GM12878 (cell line): ENCODE data around the gene RNF43.

ENCODE experiments used
- BHLHE40 ChIP-seq, 2 experiments: fragments of 450-650 bp in 1 of 2; IDR thresholded peaks; 2 replicates each; pipeline ENCODE4 v1.6.1; 2011 to 2017; ENCODE audit warnings: low read depth in 2 of 2, borderline replicate concordance in 1 of 2, improper control_type of control experiment in 1 of 2, low read length in 1 of 2, mild to moderate bottlenecking in 1 of 2
- EZH2 ChIP-seq: IDR thresholded peaks from 2 replicates; pipeline ENCODE4 v1.6.1; 2012; ENCODE audit warnings: low read depth, mild to moderate bottlenecking, control low read depth, inconsistent platforms, low read length, borderline replicate concordance; ENCODE audit not compliant: control insufficient read depth
- JUNB ChIP-seq: IDR thresholded peaks from 2 replicates; pipeline ENCODE4 v1.6.1; 2016; ENCODE audit warnings: antibody characterized with exemption, mild to moderate bottlenecking
- MYC ChIP-seq: IDR thresholded peaks from 2 replicates; pipeline ENCODE4 v1.6.1; 2011; ENCODE audit warnings: mild to moderate bottlenecking, low read length, moderate library complexity, inconsistent platforms; ENCODE audit not compliant: insufficient read depth, insufficient replicate concordance, insufficient read length, severe bottlenecking
- NFYB ChIP-seq: IDR thresholded peaks from 2 replicates; pipeline ENCODE4 v1.6.1; 2011; ENCODE audit warnings: low read depth, mild to moderate bottlenecking, low read length, improper control_type of control experiment, moderate library complexity; ENCODE audit not compliant: insufficient read depth
- POLR2A ChIP-seq: IDR thresholded peaks from 2 replicates; pipeline ENCODE4 v1.6.1; 2011; ENCODE audit warnings: low read depth, mild to moderate bottlenecking, low read length
- SMC3 ChIP-seq: IDR thresholded peaks from 2 replicates; pipeline ENCODE4 v1.6.1; 2011; ENCODE audit warnings: low read length, improper control_type of control experiment, borderline replicate concordance
- YY1 ChIP-seq: IDR thresholded peaks from 2 replicates; pipeline ENCODE4 v1.6.1; 2011; ENCODE audit warnings: low read depth, mild to moderate bottlenecking, low read length
- ZNF217 ChIP-seq: fragments of 450-650 bp; IDR thresholded peaks from 2 replicates; pipeline ENCODE4 v1.6.1; 2017; ENCODE audit warnings: antibody characterized with exemption, mild to moderate bottlenecking
- TF ChIP-seq, protein P1 (sequence below): fragments of 450-650 bp; IDR thresholded peaks from 2 replicates; pipeline ENCODE4 v1.6.1; 2017; ENCODE audit warnings: borderline replicate concordance
- TF ChIP-seq, protein P2 (sequence below), 3 experiments: IDR thresholded peaks in 2 of 3; conservative IDR thresholded peaks in 1 of 3; 2 replicates each; pipeline ENCODE4 v1.5.1; 2011; ENCODE audit warnings: low read depth in 3 of 3, low read length in 3 of 3, mild to moderate bottlenecking in 3 of 3, control low read depth in 2 of 3, moderate library complexity in 2 of 3, inconsistent platforms in 1 of 3, mixed read lengths in 1 of 3; ENCODE audit not compliant: control insufficient read depth in 2 of 3, insufficient read depth in 1 of 3; ENCODE audit errors: extremely low read depth in 1 of 3

DNA sequence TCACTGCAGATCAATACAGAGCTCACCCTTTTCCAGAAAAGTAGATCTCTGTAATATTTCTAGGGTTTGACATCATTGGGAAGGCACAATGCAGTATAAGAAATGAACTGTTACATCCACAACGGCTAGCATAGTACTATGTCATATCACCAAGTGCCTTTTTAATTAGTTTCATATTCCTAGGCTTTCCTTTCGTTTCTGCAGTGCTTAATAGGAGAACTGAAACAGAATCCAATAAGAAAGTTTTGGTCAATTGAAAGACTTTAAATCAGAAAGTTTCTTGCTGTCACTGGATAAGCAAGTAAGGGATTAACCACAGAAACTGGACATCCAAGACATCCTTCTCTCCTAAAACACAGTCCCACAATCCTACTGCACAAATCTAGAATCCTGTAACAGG is 3.5 kb upstream of the RNF43 start:
- no peak for TF ChIP-seq POLR2A
- TF ChIP-seq ZNF217: no peak
- TF ChIP-seq BHLHE40 (IDR thresholded peaks at IDR 0.05; ENCODE audit: borderline replicate concordance in 1 of 2, low read depth in 2 of 2, low read length in 1 of 2): no peak
- no peak for TF ChIP-seq MYC
- TF ChIP-seq, protein P1, sequence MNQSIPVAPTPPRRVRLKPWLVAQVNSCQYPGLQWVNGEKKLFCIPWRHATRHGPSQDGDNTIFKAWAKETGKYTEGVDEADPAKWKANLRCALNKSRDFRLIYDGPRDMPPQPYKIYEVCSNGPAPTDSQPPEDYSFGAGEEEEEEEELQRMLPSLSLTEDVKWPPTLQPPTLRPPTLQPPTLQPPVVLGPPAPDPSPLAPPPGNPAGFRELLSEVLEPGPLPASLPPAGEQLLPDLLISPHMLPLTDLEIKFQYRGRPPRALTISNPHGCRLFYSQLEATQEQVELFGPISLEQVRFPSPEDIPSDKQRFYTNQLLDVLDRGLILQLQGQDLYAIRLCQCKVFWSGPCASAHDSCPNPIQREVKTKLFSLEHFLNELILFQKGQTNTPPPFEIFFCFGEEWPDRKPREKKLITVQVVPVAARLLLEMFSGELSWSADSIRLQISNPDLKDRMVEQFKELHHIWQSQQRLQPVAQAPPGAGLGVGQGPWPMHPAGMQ: no peak
- TF ChIP-seq, protein P2, sequence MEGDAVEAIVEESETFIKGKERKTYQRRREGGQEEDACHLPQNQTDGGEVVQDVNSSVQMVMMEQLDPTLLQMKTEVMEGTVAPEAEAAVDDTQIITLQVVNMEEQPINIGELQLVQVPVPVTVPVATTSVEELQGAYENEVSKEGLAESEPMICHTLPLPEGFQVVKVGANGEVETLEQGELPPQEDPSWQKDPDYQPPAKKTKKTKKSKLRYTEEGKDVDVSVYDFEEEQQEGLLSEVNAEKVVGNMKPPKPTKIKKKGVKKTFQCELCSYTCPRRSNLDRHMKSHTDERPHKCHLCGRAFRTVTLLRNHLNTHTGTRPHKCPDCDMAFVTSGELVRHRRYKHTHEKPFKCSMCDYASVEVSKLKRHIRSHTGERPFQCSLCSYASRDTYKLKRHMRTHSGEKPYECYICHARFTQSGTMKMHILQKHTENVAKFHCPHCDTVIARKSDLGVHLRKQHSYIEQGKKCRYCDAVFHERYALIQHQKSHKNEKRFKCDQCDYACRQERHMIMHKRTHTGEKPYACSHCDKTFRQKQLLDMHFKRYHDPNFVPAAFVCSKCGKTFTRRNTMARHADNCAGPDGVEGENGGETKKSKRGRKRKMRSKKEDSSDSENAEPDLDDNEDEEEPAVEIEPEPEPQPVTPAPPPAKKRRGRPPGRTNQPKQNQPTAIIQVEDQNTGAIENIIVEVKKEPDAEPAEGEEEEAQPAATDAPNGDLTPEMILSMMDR (IDR thresholded peaks at IDR 0.05 in 2 of 3, conservative IDR thresholded peaks at IDR 0.05 in 1 of 3; ENCODE audit: control insufficient read depth in 2 of 3, extremely low read depth in 1 of 3, insufficient read depth in 1 of 3, low read depth in 3 of 3, low read length in 3 of 3): no peak
- TF ChIP-seq JUNB: no peak
- no peak for TF ChIP-seq NFYB
- no peak for TF ChIP-seq SMC3
- no peak for TF ChIP-seq EZH2
- TF ChIP-seq YY1: no peak
